Neural cell (in vitro differentiated cells): ENCODE results near the gene ANKRD13B. TPM values are rescaled to one million over a fixed set of nuclear protein-coding genes. Genes with fewer than 3 reads are reported as not detected.

Experiments used
- H2AFZ ChIP-seq: fragments of 200-600, 300-800 bp; sonication (generic), shearing (Covaris generic); 2 replicates; pipeline ENCODE4 v1.6.0; 2014; ENCODE audit warnings: low read depth, mild to moderate bottlenecking, antibody characterized with exemption, low read length, moderate library complexity
- H3F3A ChIP-seq: fragments of 200-600 bp; shearing (Covaris generic); 2 replicates; pipeline ENCODE4 v1.6.1; 2016; ENCODE audit warnings: mild to moderate bottlenecking, moderate library complexity, mixed read lengths, antibody characterized with exemption, low read length; ENCODE audit not compliant: insufficient read depth, poor library complexity, severe bottlenecking
- H3K27ac ChIP-seq: fragments of 200-600, 300-800 bp; sonication (generic), shearing (Covaris generic); 2 replicates; pipeline ENCODE4 v1.5.1; 2014; ENCODE audit warnings: mild to moderate bottlenecking, low read length, moderate library complexity
- H3K27me3 ChIP-seq: fragments of 300-800, 200-600 bp; sonication (generic), shearing (Covaris generic); 2 replicates; pipeline ENCODE4 v1.6.0; 2014; ENCODE audit warnings: mild to moderate bottlenecking, low read depth, low read length, moderate library complexity; ENCODE audit not compliant: insufficient read depth
- H3K36me3 ChIP-seq: fragments of 300-800, 200-600 bp; sonication (generic), shearing (Covaris generic); 2 replicates; pipeline ENCODE4 v1.5.1; 2014; ENCODE audit warnings: mild to moderate bottlenecking, antibody characterized with exemption, low read length, moderate library complexity; ENCODE audit not compliant: insufficient read depth
- H3K4me2 ChIP-seq: fragments of 300-800, 200-600 bp; sonication (generic), shearing (Covaris generic); 2 replicates; pipeline ENCODE4 v1.6.0; 2014; ENCODE audit warnings: mild to moderate bottlenecking, low read length
- H3K4me3 ChIP-seq: fragments of 300-800, 200-600 bp; sonication (generic), shearing (Covaris generic); 2 replicates; pipeline ENCODE4 v1.5.1; 2014; ENCODE audit warnings: mild to moderate bottlenecking, low read length, moderate library complexity
- H3K79me2 ChIP-seq: fragments of 200-600 bp; shearing (Covaris generic); replicated peaks from 2 replicates; pipeline ENCODE4 v1.6.0; 2014; ENCODE audit warnings: mild to moderate bottlenecking, low read length, moderate library complexity; ENCODE audit not compliant: insufficient read depth
- H3K9ac ChIP-seq: fragments of 300-800, 200-600 bp; sonication (generic), shearing (Covaris generic); 2 replicates; pipeline ENCODE4 v1.6.1; 2016; ENCODE audit warnings: mild to moderate bottlenecking, low read length, mixed read lengths
- H3K9me2 ChIP-seq: fragments of 200-600 bp; shearing (Covaris generic); 2 replicates; pipeline ENCODE4 v1.6.1; 2016; ENCODE audit warnings: mild to moderate bottlenecking, low read length, mixed read lengths; ENCODE audit not compliant: insufficient read depth
- H3K9me3 ChIP-seq: fragments of 200-600, 300-800 bp; sonication (generic), shearing (Covaris generic); 2 replicates; pipeline ENCODE4 v1.6.1; 2016; ENCODE audit warnings: mild to moderate bottlenecking, mixed run types, low read length, moderate library complexity, mixed read lengths
- H4K20me1 ChIP-seq: fragments of 200-600 bp; shearing (Covaris generic); 2 replicates; pipeline ENCODE4 v1.6.1; 2016; ENCODE audit warnings: mild to moderate bottlenecking, mixed run types; ENCODE audit not compliant: insufficient read depth
- CTCF ChIP-seq: fragments of 450-650 bp; IDR thresholded peaks from 2 replicates; pipeline ENCODE4 v1.5.1; 2014; ENCODE audit warnings: antibody characterized with exemption, mild to moderate bottlenecking, moderate library complexity; ENCODE audit not compliant: poor library complexity, severe bottlenecking
- EP300 ChIP-seq: fragments of 450-650 bp; conservative IDR thresholded peaks from 2 replicates; pipeline ENCODE4 v1.6.1; 2014; ENCODE audit warnings: antibody characterized with exemption, mild to moderate bottlenecking, moderate library complexity; ENCODE audit not compliant: poor library complexity, severe bottlenecking
- EZH2 ChIP-seq: fragments of 200-600, 300-800 bp; shearing (Covaris generic), sonication (generic); IDR thresholded peaks from 2 replicates; pipeline ENCODE4 v1.6.1; 2014; ENCODE audit warnings: antibody characterized with exemption, low read length, borderline replicate concordance, mild to moderate bottlenecking; ENCODE audit not compliant: insufficient read depth, poor library complexity, severe bottlenecking
- MXI1 ChIP-seq: fragments of 450-650 bp; conservative IDR thresholded peaks from 2 replicates; pipeline ENCODE4 v1.6.1; 2014; ENCODE audit warnings: antibody characterized with exemption, mild to moderate bottlenecking; ENCODE audit not compliant: poor library complexity, severe bottlenecking
- POLR2AphosphoS5 ChIP-seq: IDR thresholded peaks from 2 replicates; pipeline ENCODE4 v1.6.1; 2012
- RAD21 ChIP-seq: fragments of 450-650 bp; conservative IDR thresholded peaks from 2 replicates; pipeline ENCODE4 v1.6.1; 2014; ENCODE audit warnings: antibody characterized with exemption, mild to moderate bottlenecking, moderate library complexity
- REST ChIP-seq: IDR thresholded peaks from 2 replicates; pipeline ENCODE4 v1.6.1; 2012; ENCODE audit warnings: borderline replicate concordance
- SMC3 ChIP-seq: fragments of 450-650 bp; conservative IDR thresholded peaks from 2 replicates; pipeline ENCODE4 v1.6.1; 2014; ENCODE audit warnings: antibody characterized with exemption, mild to moderate bottlenecking, moderate library complexity; ENCODE audit not compliant: poor library complexity
- TAF1 ChIP-seq: IDR thresholded peaks from 2 replicates; pipeline ENCODE4 v1.6.1; 2012; ENCODE audit warnings: low read depth
- polyA plus RNA-seq: library from polyadenylated mRNA; depleted of rRNA; stranded (reverse); fragments of >200 nt; gene quantifications from 2 replicates; pipeline ENCODE4 v1.2.3, GENCODE V29; 2014

The ANKRD13B gene
- polyA plus RNA-seq, 1 donor from 2014 or later, result 35.0 TPM

- Histone ChIP-seq H3K9me3 (no peaks in the 10 kb centered on the region), H3K4me3 (no peak overlapping the region), H3K79me2 (no peaks in the 10 kb centered on the region), H3K36me3 (peaks cover 8% of the 10 kb centered on the region), H3K4me2 (no peak overlapping the region), H3F3A (no peaks in the 10 kb centered on the region), H3K27me3 (peaks cover 6% of the 10 kb centered on the region), H3K27ac (no peak overlapping the region), H3K9ac (no peak overlapping the region), H4K20me1 (no peaks in the 10 kb centered on the region), H2AFZ (no peak overlapping the region), H3K9me2 (no peaks in the 10 kb centered on the region)
- TF ChIP-seq RAD21 (no peak), TAF1 (no peak)
Measured at GRCh38 chr17:29627951-29628350, 35.0 kb downstream of the ANKRD13B start.

- no peak overlapping the region for H2AFZ ChIP-seq
- H3K79me2 ChIP-seq, result no peaks in the 10 kb centered on the region
- no peak overlapping the region for H3K4me3 ChIP-seq
- H4K20me1 ChIP-seq, result no peaks in the 10 kb centered on the region
- no peaks in the 10 kb centered on the region for H3K9me2 ChIP-seq
- H3K4me2 ChIP-seq, result no peak overlapping the region
- TF ChIP-seq REST (no peak), RAD21 (no peak), EZH2 (no peak), EP300 (no peak), MXI1 (no peak), SMC3 (no peak), CTCF (no peak), POLR2AphosphoS5 (no peak), TAF1 (no peak)
- H3K27me3 ChIP-seq, result no peaks in the 10 kb centered on the region
- no peak overlapping the region for H3K9ac ChIP-seq
- H3K36me3 ChIP-seq, result peaks cover 8% of the 10 kb centered on the region
- no peaks in the 10 kb centered on the region for H3F3A ChIP-seq
- no peaks in the 10 kb centered on the region for H3K9me3 ChIP-seq
- H3K27ac ChIP-seq, result no peak overlapping the region
Measured at GRCh38 chr17:29628644-29629043, 35.7 kb downstream of the ANKRD13B start.

GRCh38 chr17:29629839-29630238, 36.9 kb downstream of the ANKRD13B start:
- Histone ChIP-seq H3K9me3 (no peaks in the 10 kb centered on the region), H3K9me2 (no peaks in the 10 kb centered on the region), H3K9ac (no peak overlapping the region), H3K79me2 (no peaks in the 10 kb centered on the region), H4K20me1 (no peaks in the 10 kb centered on the region), H3K4me2 (no peak overlapping the region), H3F3A (no peaks in the 10 kb centered on the region), H2AFZ (no peak overlapping the region), H3K36me3 (peaks cover 8% of the 10 kb centered on the region), H3K27me3 (no peaks in the 10 kb centered on the region), H3K27ac (no peak overlapping the region), H3K4me3 (no peak overlapping the region)
- TF ChIP-seq RAD21 (no peak), CTCF (no peak), MXI1 (no peak), EP300 (no peak), REST (no peak), POLR2AphosphoS5 (no peak)
